Measurements from ENCODE around the gene LMF1.

The LMF1 gene

GRCh38 chr16:1003391-1004347, 32.9 kb upstream of the LMF1 start:
- no peak for DNase-seq
- in situ Hi-C loops (cut with MboI; ENCODE audit: low pct_unique_long_range_greater_than_20kb, low sequenced_read_pairs): no loop called here

DNA sequence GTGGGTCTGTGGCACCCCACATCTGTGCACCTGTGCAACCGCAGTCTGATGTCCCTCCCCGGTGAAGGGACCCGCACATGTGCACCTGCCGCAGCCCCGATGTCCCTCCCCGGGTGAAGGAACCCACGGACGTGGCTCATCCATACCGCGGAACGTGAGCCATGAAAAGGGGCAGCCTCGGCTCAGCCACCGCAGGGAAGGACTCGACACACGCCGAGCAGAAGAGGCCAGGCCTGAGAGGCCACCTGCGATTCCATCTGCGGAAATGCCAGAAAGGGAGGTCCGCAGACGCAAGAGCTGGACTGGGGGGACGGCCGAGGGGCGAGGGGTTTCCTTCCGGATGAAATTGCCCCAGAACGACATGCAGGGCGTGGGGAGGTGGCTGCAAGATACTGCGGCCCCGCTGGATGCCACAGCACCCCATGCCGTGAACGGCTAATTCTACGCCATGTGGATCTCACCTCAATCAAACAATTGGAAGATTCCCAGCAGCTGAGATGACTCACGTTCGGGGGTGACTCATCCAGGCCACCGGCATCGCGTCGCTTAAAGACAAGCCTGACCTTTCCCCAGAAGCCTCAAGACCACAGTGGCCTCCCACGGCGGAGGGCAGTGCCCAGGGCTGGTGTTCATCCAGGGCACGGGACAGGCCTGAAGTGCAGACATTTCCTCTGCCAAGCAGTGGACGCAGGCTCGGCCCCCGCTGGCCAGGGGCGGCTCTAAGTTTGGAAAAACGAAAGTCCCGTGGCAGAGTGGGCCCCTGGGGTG, 31.8 kb upstream of the LMF1 start:
- no peak for DNase-seq
- in situ Hi-C loops (cut with MboI; ENCODE audit: low pct_unique_long_range_greater_than_20kb, low sequenced_read_pairs): no loop called here

DNA sequence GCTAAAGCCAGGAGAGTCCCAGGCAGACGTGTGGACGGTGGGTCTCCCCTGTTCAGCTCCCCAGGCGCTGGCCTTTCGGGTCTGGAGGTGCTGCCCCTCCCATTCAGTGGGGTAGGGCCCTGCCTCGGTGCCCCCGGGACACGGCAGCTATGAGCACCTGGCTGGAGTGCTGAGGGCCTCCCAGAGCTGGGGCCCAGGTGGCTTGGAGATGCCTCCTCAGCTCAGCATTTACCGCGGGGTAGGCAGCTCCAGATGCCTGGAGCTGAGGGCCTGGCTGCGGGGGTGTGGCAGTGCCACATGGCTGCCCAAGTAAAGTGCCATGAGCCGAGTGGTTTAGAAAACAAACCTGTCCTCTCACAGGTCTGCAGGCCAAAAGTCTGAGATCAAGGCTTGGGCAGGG, 30.3 kb upstream of the LMF1 start:
- DNase-seq: no peak
- in situ Hi-C loops (cut with MboI; ENCODE audit: low pct_unique_long_range_greater_than_20kb, low sequenced_read_pairs): no loop called here

GRCh38 chr16:1000608-1001007, 29.8 kb upstream of the LMF1 start:
- in situ Hi-C loops (cut with MboI; ENCODE audit: low pct_unique_long_range_greater_than_20kb, low sequenced_read_pairs): no loop called here
- no peak for DNase-seq

- in situ Hi-C loops (cut with MboI; ENCODE audit: low pct_unique_long_range_greater_than_20kb, low sequenced_read_pairs): no loop called here
- no peak for DNase-seq
Measured at GRCh38 chr16:999677-1000076, 28.9 kb upstream of the LMF1 start.

DNA sequence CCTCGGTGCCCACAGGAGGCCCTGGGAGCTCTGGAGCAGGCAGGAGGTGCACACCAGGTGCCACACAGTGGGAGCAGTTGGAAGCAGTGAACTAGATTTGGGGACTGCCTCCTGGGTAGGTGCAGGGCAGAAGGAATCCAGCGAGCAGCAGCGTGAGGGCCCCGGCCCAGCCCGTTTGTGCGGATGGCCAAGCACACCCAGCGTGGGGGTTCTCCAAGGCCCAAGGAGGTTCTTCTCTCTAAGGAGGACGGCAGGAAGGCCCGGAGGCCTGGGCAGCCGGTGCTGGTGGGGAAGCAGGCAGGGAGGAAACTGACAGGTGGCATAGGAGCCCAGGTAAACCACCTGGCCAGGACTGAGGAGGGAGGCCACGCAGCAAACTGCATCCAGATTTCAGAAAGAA, 27.8 kb upstream of the LMF1 start:
- in situ Hi-C loops (cut with MboI; ENCODE audit: low pct_unique_long_range_greater_than_20kb, low sequenced_read_pairs): no loop called here
- no peak for DNase-seq

GRCh38 chr16:998211-998610, 27.4 kb upstream of the LMF1 start:
- in situ Hi-C loops (cut with MboI; ENCODE audit: low pct_unique_long_range_greater_than_20kb, low sequenced_read_pairs): no loop called here
- DNase-seq: no peak

DNA sequence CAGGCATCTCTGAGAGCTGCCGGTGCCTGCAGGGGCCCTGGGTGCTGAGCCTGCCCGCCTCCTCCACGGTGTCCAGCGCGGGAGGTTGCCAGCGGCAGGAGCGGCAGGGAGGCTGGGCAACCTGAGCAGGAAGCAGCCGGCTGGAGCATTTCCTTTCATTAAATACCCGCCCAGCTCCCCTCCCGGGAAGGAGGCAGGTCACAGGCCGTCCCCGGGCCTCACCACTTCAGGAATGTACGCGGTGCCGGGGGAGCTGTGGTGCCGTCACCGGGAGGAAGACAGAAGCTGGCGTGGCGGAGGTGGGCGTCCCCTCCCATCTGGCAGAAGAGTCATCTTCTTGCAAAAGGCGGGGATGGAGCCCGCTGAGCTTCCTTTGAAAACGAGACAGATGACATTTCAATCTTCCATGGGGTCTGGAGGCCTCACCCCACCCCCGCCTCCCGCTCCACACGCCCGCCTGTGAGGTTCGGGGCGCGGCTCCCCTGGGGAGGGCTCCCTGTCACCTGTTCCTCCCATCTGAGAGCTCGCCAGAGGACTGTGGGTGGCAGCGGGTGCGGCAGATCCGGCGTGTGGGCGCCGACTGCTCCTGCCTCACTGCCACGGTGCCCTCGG, 26.8 kb upstream of the LMF1 start:
- peak; percentile 71 for DNase-seq
- in situ Hi-C loops (cut with MboI; ENCODE audit: low pct_unique_long_range_greater_than_20kb, low sequenced_read_pairs): no loop called here

DNA sequence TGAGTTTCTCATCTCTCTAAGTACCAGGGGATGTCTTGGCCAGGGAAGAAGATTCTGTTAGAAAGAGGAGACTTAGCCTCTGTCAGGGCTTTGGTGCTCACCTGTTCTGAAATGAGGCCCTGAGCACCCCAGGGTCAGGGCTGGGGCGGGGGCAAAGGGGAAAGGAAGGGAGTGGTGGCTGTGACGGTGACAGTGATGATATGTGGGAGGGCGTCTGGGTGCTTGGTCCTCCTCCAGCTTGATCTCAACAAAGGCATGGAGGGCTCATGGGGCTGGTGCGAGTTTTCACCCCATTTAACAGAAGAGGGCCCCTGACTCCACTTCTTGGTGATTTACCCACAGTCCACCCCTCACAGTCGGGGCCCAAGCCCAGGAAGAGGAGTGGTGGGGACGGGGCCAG, 25.9 kb upstream of the LMF1 start:
- in situ Hi-C loops (cut with MboI; ENCODE audit: low pct_unique_long_range_greater_than_20kb, low sequenced_read_pairs): no loop called here

DNA sequence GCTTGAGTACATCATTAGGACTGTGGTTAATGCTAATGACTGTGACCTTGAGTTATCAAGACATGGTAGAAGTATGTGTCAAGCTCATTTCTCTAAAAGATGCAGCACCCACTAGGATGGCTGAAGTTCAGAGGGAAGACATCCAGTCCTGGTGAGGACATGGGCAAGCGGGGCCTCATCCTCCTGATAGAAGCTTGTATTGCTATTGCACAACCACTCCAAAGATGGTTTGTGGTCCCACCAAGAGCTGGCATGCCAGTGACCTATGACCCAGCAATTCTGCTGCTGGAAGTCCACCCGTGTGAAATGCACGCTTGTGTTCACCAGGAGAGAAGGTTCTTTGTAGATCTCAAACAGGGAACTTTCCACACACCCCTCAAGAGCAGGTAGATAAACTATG, 25.0 kb upstream of the LMF1 start:
- no peak for DNase-seq
- in situ Hi-C loops (cut with MboI; ENCODE audit: low pct_unique_long_range_greater_than_20kb, low sequenced_read_pairs): no loop called here

More for the DNA sequence above, 25.9 kb upstream of the LMF1 start:
- no peak for DNase-seq

DNA sequence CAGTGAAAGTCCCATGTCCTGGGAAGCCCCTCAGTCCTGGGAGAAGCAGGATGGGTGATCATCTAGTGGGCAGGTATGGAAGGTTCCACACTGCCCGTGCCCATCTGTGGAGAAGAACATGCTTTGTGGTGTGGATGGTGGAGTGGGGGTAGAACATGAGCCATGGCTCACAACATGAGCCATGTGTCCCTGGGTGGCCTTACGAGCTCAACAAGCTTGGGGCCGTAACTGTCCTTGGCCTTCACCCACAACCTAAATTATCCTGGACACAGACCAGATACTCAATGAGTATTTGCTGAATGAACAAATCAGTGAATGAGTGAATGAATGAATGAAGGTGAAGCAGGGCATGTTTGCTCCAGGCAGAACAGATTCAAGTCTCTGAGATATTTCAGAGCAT, 24.3 kb upstream of the LMF1 start:
- in situ Hi-C loops (cut with MboI; ENCODE audit: low pct_unique_long_range_greater_than_20kb, low sequenced_read_pairs): no loop called here
- no peak for DNase-seq

- in situ Hi-C loops (cut with MboI; ENCODE audit: low pct_unique_long_range_greater_than_20kb, low sequenced_read_pairs): no loop called here
- DNase-seq: no peak
Measured at GRCh38 chr16:993731-994130, 22.9 kb upstream of the LMF1 start.

- DNase-seq: no peak
Measured at GRCh38 chr16:991773-992172, 21.0 kb upstream of the LMF1 start.

DNA sequence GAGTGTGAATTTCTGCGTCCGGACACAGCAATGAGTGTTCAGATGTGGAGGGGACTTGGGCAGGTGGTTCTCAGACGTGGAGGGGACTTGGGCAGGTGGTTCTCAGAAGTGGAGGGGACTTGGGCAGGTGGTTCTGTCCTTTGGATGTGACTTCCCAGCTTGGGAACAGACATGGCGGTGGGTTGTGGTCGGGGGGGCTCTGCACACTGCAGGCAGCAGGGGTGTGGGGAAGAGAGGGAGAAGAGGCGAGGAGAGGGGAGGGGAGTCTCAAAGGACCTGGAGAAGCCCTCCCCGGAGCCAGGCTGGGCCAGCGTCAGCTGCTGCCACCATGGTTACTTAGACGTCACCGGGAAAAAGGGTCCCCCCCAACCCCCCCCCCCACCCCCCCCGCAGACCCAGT, 20.6 kb upstream of the LMF1 start:
- in situ Hi-C loops (cut with MboI; ENCODE audit: low pct_unique_long_range_greater_than_20kb, low sequenced_read_pairs): no loop called here
- no peak for DNase-seq

More at GRCh38 chr16:991773-992172, 21.0 kb upstream of the LMF1 start:
- in situ Hi-C loops (cut with MboI; ENCODE audit: low pct_unique_long_range_greater_than_20kb, low sequenced_read_pairs): no loop called here

DNA sequence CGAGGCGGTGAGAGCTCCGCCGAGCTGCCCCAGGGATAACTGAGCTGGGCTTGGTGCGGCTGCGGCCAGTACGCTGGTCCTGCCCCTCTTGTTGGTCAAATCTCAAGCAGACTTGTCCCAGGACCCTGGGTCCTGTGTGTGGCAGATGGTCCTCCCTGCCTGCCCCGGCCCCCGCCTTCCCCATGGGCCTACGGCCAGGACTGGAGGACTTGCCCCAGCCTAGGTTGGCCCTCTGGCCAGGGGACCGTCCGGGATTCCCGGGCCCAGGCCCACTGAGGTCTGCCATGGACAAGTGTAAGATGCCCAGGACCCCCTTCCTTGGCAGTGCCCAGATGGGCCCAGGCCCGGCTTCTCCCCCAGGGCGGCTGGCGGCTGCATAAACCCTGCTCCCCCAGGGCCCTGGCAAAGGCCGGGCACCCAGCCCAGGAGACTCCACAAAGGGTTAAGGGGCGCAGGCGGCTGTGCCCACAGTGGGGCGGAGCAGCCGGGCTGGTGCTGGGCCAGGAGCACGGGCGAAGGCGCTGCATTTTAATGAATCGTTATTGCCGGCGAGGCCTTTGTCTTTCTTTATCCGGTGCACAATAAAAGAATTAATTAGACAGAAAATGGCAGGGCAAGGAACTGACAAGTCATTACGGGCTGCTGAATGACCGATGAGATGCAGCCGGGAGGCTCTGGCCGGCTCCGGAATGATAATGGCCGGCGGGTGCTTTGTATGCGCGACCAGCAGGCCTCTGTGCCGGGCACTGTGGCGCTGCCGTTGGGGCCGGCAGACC, 19.9 kb upstream of the LMF1 start:
- in situ Hi-C loops (cut with MboI; ENCODE audit: low pct_unique_long_range_greater_than_20kb, low sequenced_read_pairs): no loop called here

DNA sequence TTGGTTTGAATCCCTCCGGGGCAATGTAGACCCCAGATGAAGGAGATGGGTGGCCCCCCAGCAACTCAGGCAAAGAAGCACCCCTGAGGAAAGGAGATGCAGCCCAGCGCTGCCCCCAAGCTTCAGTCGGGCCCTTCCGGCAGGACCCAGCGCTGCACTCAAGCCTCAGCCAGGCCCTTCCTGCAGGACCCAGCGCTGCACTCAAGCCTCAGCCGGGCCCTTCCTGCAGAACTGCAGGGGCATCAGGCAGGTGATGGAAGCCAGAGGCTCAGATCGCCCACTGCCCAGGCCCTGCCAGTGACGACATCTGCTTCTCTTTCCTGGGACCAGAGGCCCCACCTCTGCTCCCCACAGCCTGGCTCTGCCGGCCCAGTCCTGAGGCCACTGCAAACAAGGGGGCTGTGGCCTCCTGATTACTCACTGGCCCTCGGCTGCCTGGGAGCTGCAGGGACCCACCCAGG, 18.6 kb upstream of the LMF1 start:
- in situ Hi-C loops (cut with MboI; ENCODE audit: low pct_unique_long_range_greater_than_20kb, low sequenced_read_pairs): no loop called here
- DNase-seq: no peak

More for the DNA sequence above, 19.9 kb upstream of the LMF1 start:
- no peak for DNase-seq

GRCh38 chr16:988471-989353, 17.9 kb upstream of the LMF1 start:
- in situ Hi-C loops (cut with MboI; ENCODE audit: low pct_unique_long_range_greater_than_20kb, low sequenced_read_pairs): no loop called here
- DNase-seq: peak; percentile 54

GRCh38 chr16:987906-988305, 17.1 kb upstream of the LMF1 start:
- no peak for DNase-seq
- in situ Hi-C loops (cut with MboI; ENCODE audit: low pct_unique_long_range_greater_than_20kb, low sequenced_read_pairs): no loop called here

Measured in KBM-7 (cell line).